ENCODE results near the gene DGAT2.
A peak's percentile ranks its signal among the peaks of the same experiment; 100 is the strongest.

Gene DGAT2

DNA sequence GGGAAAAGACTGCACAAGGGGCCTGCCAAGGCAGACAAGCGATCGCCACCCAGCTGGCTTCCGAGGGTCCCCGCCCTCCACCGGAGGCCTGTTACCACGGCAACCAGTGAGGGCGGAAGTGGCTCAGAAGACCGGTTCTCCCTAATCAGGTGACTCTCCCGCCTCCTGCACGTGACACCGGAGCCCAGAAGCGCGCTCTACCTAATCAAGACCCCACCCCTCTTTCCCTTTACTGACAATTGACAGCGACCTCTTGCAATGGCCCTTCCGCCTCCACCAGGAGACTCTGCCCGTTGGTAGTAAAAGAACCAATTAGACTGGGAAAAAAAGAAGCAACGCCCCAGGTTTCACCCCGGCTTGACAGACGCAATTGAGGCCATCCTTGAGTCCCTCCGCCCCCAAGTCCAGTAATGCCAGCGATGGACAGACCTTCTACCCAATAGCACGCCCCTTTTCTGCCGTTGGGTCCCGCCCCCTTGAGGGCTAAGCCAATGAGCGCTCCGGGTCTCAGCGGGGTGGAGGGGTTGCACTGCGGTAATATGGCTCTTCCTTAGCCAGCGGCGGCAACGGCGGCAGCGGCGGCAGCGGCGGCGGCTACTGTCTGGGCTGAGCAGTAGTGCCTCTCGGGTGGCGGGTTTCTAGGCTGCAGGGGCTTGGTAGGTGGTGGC lies 46.2 kb downstream of the DGAT2 start, which contains the start of gene UVRAG:
UVRAG (plus strand) TSS at position 534 of the 668 bp plus-strand sequence. CDS start 198 bp downstream, outside the sequence.
- TF ChIP-seq, protein P1, sequence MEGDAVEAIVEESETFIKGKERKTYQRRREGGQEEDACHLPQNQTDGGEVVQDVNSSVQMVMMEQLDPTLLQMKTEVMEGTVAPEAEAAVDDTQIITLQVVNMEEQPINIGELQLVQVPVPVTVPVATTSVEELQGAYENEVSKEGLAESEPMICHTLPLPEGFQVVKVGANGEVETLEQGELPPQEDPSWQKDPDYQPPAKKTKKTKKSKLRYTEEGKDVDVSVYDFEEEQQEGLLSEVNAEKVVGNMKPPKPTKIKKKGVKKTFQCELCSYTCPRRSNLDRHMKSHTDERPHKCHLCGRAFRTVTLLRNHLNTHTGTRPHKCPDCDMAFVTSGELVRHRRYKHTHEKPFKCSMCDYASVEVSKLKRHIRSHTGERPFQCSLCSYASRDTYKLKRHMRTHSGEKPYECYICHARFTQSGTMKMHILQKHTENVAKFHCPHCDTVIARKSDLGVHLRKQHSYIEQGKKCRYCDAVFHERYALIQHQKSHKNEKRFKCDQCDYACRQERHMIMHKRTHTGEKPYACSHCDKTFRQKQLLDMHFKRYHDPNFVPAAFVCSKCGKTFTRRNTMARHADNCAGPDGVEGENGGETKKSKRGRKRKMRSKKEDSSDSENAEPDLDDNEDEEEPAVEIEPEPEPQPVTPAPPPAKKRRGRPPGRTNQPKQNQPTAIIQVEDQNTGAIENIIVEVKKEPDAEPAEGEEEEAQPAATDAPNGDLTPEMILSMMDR (conservative IDR thresholded peaks at IDR 0.05; ENCODE audit: low read length), result peak; percentile 17; the same call in 1 of the 2 replicates
- peak; percentile 99 for DNase-seq (ENCODE audit: low read depth)

DNA sequence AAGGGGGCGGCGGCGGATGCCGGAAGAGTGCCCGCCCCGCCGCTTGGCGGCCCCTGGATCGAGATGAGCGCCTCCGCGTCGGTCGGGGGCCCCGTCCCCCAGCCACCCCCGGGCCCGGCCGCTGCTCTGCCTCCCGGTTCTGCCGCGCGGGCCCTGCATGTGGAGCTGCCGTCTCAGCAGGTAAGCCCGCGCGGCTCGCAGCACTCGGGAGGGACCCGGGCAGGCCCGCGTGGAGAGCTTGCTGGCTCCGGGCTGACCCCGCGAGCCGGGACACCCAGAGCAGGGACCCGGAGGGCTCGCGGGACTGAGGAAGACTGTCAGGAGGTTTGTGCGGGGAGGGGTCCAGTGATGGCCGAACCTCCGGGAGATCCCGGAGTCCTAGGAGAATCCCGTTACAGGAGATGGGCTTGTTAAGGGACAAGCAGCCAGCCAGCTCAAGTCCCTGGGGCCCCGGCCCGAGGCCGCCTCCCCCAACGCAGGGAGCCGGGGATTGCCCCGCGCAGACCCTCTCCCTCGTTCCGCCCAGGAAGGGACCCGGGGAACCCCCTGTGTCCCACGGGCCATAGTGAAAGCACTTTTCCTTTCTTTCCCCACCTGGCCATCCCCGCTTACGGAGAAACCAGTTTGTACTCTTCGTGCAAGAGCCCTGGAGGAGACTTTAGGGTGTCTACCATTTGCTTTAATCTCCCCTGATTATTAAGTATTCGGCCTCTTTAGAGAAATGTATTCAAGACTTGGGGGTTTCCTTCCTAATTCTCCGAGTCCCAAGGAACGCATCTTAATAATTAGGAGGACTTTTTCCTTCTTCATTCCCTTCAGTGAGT lies 47.0 kb downstream of the DGAT2 start:
- TF ChIP-seq, protein P1 (conservative IDR thresholded peaks at IDR 0.05; ENCODE audit: low read length), result no peak
- peak; percentile 28 for DNase-seq (ENCODE audit: low read depth)
- peak overlapping the region; percentile 81 for H3K4me3 ChIP-seq (ENCODE audit: low read length)

More for the DNA sequence above, 46.2 kb downstream of the DGAT2 start, which contains the start of gene UVRAG:
- H3K4me3 ChIP-seq (ENCODE audit: low read length), result peak within 1 kb of the TSS; percentile 81

DNA sequence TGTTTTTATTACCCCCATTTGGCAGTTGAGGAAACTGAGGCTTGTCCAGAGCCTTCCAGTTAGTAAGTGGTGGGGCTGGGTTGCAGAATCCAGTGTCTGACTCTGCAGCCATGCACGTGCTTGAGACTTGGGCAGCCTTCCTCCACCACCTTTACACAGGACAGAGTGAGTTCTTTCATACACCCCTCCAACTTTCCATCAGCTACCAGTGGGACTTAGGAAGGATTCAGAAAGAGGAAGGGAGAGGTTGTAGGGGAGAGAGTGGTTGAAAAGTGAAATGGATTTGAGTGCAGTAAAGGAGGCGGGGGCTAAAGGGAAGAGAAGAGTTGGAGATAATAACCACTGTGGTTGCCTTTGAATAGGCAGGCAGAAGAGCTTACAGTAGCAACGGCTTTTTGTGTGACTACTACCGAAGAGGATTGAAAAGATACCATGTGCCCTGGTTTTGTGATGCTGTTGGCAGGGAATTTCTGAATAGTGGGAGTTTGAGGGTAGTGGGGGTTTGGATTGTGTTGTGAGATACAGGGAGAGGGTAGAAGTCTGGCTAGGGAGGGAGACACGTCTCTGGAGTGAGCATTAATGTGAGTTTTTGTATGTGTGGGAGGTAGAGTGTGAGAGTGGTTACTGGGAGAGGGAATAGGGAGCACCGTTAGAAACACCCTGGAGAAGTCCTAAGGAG lies 48.1 kb downstream of the DGAT2 start:
- peak overlapping the region; percentile 81 for H3K4me3 ChIP-seq (ENCODE audit: low read length)
- no peak for DNase-seq (ENCODE audit: low read depth)

GRCh38 chr11:75820645-75821044 lies 52.1 kb downstream of the DGAT2 start:
- TF ChIP-seq, protein P1 (conservative IDR thresholded peaks at IDR 0.05; ENCODE audit: low read length), result no peak
- H3K4me3 ChIP-seq (ENCODE audit: low read length), result no peak overlapping the region
- DNase-seq (ENCODE audit: low read depth), result peak; percentile 49

More for the DNA sequence above, 48.1 kb downstream of the DGAT2 start:
- TF ChIP-seq, protein P1 (conservative IDR thresholded peaks at IDR 0.05; ENCODE audit: low read length), result no peak

- no peak for DNase-seq (ENCODE audit: low read depth)
- H3K4me3 ChIP-seq (ENCODE audit: low read length), result no peak overlapping the region
- TF ChIP-seq, protein P1 (conservative IDR thresholded peaks at IDR 0.05; ENCODE audit: low read length), result no peak
Observed at GRCh38 chr11:75821202-75821601, 52.6 kb downstream of the DGAT2 start.

DNA sequence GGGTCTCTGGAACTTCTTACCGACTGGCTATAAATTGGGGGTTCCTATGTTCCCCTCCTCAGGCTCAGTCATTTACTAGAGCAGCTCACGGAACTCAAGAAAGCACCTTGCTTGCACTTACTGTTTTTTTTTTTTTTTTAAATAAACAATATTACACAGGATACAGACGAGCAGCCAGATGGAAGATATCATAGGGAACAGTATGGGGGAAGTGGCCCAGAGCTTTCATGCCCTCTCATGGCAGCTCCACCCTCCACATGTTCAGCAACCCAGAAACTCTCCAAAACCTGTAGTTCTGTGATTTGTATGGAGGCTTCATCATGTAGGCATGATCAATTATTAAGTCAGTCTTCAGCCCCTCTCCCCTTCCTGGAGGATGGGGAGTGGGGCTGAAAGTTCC lies 54.0 kb downstream of the DGAT2 start:
- TF ChIP-seq, protein P1 (conservative IDR thresholded peaks at IDR 0.05; ENCODE audit: low read length), result no peak
- H3K4me3 ChIP-seq (ENCODE audit: low read length), result no peak overlapping the region
- DNase-seq (ENCODE audit: low read depth), result no peak

Measured in AG10803 (cell line).